HPDE6-E6E7 (cell line): ENCODE results near the gene TELO2.

Experiments
- DNase-seq: peaks from one replicate; pipeline ENCODE4 v3.0.0; 2011; ENCODE audit warnings: missing footprints; ENCODE audit errors: extremely low spot score

TELO2 gene

DNA sequence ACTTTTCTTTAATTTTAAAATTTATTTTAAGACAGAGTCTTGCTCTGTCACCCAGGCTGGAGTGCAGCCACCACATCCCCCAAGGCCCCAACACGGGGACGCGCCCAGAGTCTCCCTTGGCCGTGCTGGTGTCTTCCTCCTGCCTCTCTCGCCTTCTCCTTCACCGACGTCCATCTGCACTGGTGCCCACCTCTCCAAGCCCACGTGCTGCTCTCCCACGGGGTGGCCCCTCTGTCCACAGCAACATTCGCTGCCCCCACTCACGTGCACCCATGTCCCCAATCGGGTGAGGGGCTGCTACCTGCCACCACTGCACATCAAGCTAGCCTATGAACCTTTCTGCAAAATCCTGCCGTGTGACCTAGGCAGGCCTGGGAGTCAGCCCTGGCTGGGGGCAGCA lies 43.4 kb downstream of the TELO2 start:
- DNase-seq, result no peak

DNA sequence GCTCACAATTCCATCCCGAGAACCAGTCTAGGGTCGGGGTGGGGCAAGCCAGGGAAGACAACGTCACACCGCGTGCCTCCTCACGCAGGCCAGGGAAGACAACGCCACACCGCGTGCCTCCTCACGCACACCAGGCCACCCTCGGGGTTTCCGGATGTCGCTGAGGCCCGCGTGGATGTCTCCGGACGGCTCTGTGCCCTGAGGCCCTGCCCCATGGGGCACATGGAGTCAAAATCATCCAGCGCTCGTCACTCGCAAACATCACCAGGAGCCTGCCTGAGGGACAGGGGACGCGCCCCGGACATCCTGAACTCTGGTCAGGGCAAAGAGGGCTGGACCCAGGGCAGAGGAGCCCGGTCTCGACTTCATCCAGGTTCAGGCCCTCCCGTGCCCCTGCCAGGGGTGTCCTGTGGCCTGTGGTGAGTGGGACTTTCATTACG lies 44.0 kb downstream of the TELO2 start:
- DNase-seq, result no peak

DNA sequence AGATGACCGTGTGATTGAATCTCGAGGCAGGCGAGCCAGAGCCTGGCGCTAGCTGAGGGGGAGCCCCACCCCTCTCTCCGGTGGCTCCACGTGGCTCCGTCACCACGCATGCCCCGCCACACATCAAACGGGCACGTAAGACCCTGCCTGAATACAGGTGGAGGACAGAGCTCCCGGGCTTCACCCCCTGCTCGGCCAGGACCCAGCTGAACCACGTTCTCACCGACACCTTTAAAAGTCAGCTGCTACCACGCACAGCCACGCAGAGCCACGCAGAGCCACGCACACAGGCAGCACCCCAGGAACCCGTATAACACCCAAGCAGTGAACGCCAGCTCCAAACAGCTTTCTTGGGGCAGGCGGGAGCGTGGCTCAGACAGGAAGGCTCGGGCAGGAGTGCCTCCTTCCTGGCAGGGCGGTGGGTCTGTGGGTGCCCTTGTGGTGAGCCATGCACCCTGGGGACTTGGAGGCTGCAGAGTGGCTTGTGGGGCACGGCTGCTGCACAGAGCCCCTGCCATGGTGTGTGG lies 44.7 kb downstream of the TELO2 start:
- DNase-seq, result no peak

DNA sequence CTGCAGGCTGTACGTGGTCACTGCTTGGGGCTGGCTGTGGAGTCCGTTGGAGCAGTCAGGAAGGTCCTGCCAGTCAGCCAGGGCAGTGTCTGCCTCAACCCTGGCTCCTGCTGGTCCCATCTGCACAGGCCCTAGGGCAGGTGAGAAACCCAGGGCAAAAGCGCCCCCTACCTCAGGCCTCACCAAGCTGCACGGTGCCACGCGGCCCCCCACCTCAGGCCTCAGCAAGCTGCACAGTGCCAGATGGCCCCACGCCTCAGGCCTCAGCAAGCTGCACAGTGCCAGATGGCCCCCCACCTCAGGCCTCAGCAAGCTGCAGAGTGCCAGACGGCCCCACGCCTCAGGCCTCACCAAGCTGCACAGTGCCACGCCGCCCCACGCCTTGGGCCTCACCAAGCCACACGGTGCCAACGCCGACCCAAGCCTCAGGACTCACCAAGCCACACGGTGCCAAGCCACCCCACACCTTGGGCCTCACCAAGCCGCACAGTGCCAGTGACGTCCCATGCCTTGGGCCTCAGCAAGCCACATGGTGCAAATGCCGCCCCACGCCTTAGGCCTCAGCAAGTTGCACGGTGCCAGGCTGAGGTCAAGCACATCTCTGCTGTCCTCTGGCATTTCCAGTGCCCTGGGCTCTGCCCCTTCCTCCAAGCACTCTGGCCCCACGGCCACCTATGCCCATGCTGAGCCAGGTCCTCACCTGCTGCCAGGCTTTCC lies 45.8 kb downstream of the TELO2 start:
- no peak for DNase-seq

DNA sequence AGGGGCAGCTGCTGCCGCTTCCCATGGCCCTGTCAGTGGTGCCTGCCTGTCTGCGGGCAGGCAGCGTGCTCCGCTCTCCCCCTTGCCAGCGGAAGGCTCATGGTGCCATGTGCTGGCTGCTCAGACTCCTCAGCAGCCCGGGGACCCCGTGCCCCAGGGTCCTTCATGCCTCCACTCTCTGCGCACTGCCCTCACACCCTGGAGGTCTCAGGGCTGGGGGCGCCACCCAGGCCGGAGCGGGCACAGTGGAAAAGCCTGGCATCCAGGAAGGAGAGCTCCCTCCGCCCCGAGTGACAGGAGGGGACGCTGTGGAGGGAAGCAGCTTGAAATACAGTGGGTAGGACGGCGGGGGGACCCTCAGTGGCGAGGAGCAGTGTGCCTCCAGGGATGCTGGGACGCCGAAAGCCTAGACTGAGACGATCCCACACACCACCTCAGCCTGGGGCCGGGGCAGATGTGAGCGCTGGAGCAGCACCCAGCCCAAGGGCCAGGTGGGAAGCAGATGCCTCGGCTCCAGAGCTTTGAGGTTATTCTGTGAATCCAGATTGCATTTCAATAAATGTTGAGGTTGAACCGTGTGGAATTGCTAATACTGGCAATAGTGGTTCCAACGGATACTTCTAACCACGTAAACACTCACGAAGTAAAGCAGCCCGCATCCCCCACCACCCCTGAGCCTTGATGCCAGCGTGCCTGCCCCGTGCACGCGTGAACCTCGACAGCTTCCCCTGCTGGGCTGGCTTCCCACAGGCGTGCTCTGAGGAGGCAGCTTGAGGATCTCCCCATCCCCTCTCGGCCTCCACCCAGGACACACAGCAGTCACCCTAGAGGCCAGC lies 46.8 kb downstream of the TELO2 start:
- DNase-seq, result no peak

DNA sequence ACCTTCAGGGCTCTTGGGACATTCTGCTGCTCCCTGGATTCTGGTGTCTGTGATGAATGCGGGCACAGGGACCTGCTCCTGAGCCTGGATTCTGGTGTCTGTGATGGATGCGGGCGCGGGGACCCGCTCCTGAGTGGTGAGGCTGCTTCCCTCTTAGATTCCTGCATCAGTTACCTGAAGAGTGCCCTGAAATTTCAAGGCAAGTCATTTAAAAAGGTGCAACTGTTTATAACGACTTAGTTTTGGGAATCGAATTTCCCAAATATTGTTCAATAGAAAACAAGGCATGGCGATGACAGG lies 47.3 kb downstream of the TELO2 start:
- no peak for DNase-seq

DNA sequence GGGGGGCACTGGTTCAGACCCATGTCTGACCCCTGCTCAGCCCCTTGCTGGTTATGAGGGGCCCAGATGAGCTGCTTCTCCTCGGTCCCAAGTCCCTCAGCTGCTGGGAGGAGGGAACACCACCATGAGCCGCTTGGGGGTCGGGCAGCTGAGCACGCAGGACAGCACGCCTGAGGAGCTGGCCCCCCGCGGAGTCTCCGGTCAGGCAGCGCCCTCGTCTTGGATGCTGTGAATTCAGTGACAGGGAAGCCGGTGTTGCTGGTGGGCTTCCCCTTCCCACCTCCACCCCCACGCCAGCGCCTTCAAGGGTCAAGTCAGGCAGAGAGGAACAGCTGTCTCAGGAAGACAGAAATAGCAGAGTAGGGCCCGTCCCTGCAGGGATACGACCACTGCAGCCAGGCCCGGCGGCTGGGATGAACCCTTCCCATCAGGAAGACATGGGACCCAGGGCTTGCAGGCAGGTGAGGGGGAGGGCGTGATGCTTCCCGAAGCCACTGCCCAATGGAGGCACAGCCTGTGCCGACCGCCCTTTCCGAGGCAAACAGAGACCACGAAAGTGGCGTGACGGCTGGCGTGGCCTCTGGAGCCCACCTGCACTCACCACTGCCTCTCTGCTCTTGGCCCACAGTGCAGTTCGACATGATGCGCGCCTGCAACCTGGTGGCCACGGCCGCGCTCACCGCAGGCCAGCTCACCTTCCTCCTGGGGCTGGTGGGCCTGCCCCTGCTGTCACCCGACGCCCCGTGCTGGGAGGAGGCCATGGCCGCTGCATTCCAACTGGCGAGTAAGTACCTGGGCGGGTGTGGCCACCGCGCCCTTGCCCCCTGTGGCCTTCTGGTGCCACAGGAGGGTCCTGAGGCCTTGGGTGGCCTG lies 48.4 kb downstream of the TELO2 start:
- no peak for DNase-seq

DNA sequence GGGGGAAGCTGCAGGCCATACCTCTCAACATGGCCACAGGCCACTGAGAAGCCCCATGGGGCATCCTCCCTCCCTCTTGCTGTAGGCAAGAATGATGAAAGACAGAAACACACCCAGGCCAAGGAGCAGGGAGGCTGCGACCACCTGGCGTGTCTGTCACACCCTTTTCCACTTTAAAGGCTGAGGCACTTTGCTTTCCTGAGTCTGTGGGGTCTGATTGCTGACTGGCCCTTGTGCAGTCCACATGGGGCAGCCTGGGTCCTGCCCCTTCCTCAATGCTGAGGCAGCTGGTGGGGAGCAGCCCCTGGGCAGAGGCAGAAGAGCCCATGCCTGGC lies 49.0 kb downstream of the TELO2 start:
- DNase-seq, result no peak

DNA sequence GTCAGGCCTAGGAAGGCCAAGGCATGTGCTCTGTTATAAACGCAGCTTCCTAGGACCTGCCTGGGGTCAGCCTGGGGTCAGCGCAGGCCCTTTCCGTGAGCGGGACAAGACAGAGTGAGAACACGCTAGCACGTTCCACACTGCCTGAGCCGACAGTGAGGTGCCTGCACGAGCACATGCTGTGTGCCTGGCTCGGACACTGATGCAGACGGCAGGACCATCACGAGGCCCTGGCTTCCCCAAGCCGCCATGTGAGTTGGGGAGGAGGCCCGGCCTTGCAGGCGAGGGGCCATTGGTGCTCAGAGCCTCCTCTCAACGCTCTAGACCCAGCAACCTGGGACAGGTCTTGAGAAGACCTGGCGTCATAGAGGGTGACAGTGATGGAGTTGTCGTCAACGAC lies 49.4 kb downstream of the TELO2 start:
- no peak for DNase-seq

DNA sequence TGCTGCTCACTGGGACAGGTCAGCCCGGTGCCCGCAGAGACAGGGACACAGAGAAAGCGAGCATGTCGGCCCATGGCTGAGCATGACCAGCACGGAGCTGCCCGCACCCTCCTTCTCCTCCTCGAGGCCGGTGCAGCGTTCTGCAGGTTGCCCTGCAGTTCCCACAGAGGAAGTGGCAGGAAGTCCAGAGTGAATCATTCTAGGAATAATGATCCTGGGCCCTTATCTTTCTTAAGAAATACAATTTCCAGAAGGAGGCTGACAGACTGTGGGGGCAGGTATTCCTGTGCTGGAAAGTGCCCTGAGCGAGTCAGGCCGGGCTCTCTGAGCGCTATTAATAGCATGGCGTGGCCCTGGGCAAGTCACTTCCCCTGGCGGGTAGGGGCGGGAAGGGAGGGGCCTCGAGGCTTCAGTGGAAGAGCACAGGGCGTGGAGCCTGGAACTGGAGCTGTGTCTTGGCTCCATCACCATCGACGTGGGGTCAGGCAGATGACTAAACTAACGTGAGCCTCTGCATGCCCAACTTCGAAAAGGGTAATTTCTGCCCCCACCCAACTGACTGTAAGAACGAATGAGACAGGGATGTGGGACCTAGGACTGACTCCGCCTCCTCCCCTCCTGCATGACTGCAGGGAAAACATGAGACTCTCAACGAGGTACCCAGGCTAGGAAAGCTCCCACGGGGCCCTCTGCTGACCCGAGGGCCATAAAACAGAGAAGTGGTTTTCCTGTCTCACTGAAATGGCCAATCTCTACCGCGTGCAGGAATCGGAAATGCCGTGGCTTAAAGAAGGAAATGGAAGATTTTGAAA lies 50.1 kb downstream of the TELO2 start:
- DNase-seq, result peak; percentile 85

DNA sequence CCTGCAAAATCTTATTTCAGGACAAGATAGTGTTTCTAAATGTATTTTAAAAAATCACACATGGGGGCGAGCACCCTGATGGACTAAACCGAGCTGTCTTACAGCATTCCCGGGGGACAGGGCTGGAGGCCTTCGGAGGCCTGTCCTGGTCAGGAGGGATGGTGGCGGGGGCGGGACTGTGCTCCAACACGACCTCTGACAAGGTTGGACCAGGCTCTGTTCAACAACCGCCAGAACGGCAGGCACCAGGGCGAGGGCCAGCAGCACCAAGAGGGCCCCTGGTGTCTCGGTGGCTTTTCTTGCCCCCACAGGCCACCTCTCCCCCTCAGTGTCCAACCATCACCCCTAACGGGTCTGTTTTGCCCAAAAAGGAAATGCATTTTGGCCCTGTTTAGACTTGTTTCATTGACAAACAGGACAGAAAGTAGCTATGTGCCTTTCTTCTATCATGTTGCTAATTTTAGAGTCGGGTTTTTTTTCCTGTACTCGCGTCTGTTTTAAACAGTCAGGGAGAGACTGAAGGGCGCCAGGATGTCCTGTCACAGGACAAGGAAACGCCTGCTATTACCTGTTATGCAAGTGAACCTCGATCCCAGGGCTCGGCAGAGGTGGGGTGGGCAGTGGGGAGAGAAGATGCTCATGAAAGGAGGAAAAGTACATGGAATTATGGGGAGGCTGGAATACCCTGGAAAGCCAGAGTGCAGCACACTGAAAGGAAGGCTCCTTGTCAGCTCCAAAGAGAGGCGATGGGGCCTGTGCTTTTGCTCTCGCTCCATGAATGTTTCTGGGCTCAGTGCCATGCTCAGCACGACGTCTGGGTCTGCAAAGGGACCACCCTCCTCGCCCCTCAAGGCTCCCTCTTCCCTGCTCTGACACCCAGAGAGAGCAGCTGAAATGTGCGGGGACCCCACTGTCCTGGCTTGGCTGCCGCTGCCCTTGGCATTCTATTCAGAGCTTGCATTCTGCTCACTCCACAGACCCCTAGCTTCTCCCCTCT lies 52.2 kb downstream of the TELO2 start:
- DNase-seq, result no peak

DNA sequence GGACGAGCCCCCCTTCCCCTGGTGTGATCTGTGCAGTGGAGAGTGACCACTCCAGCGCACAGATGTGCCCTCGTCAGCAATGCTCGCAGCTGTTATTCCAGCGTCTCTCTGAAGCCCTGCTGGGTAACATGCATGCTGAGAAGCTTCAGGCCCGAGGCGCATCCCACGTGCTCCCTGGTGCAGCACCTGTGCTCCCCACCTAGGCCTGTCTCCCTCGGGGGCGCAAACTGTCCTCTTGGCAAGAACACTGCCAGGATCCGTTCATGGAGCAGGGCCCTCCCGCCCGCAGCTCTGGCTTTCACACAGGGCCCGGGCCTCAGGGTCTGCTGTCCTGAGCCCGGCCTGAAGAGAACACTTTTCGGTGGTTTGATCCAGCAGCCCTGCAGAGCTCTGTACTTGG lies 53.3 kb downstream of the TELO2 start:
- DNase-seq, result no peak

DNA sequence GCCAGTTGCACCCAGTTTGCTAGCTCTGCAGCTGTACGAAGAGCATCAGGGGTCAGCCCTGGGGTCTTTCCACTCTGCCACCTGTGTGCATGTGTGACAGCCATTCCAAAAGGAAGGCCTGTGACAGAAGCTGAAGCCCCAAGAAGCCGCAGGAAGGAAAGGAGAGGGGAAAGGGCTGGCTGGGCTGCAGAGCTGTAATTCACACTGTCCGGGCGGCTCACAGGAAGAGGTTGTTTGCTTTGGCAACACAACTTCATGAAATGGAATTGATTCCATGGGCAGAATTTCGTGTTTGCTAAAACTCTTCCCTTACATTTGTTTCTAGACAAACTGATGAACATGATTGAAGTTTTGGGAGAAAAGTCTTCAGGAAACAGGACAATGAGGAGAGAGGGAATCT lies 55.1 kb downstream of the TELO2 start:
- no peak for DNase-seq

DNA sequence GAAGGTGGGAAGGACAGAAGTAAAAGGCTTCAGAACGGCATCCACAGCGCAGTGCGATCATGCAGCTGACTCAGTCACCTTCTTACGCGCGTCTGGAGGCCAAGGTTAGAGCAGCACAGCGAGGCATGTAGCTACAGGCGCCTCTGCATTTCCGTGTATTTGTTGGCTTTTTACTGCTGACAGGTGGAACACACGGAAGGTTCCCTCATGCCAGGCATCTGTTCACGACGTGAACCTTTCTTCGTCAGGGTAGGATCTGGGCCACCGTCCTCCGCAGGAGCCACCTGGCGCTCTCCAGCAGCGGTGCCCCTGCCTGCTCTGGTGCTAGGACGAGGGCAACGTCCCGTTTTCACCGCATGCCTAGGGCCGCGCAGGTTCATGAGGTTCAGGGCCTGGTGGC lies 55.6 kb downstream of the TELO2 start:
- peak; percentile 82 for DNase-seq

DNA sequence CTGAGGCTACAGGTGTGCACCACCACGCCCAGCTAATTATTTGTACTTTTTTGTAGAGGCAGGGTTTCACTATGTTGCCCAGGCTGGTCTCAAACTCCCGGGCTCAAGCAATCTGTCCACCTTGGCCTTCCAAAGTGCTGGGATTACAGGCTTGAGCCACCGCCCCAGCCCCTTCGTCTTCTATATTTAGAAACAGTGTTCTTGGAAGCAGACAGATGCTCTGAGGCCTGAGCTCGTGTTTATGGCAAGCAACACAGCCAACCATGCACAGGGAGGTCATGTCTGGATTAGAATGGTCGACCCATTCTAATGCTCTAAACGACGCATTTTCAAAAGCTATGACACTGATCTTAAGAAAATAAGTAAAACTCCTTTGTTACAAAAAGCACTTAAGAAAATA lies 56.9 kb downstream of the TELO2 start:
- no peak for DNase-seq

DNA sequence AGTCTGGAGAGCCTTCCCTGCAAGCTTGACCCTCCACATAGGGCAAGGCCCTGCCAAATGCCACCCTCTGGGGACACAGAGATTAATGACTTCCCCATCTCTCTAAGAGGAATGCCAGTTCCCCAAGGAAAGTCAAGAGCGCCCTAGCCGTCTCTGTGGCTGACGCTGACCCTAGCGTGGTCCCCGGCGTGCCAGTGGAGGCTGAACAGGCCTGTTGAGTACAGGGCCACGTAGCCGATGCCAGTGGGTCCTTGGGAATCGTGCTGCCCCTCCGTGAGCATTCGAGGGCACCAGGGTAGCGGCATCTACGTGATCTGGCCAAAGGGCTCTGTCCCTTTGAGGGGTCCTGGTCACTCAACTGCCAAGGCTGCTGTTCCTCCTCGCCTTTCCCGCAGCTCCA lies 57.5 kb downstream of the TELO2 start:
- DNase-seq, result no peak

DNA sequence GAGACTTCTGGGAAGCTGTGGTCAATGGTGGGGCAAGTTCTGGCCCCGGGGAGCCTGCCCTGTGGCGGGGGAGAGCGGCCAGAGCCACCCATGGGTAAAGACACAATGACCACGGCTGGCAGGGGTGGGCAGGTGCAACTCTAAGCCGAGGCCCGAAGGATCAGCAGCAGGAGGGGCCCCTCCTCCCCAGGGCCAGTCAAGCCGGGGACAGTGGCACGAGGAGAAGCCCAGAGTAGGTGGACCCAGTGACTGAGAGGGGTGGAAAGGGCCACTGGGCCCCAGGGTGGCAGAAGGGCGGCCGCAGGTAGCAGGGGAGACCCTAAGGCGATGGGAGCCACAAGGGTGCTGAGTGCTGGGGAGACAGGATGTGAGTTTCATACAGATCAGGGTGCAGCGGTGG lies 58.0 kb downstream of the TELO2 start:
- no peak for DNase-seq

DNA sequence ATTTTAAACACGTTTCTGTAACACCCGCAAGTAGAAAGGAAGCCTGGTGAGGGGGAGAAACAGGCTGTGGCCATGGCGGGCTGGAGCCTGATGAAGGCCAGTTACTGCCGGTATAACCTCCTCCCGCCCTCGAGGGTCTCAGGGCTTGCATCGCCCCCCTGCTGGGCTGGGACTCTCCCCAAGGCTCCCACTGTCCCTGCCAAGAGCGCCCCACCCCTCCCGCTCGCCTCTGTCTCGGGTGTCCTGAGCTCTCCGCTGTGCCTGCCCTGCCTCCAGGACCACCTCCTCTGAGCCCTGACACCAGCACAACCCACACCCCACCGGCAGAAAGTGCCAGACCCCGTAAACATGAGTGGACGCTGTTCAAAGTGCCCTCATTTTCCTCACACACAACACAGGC lies 59.0 kb downstream of the TELO2 start:
- no peak for DNase-seq

DNA sequence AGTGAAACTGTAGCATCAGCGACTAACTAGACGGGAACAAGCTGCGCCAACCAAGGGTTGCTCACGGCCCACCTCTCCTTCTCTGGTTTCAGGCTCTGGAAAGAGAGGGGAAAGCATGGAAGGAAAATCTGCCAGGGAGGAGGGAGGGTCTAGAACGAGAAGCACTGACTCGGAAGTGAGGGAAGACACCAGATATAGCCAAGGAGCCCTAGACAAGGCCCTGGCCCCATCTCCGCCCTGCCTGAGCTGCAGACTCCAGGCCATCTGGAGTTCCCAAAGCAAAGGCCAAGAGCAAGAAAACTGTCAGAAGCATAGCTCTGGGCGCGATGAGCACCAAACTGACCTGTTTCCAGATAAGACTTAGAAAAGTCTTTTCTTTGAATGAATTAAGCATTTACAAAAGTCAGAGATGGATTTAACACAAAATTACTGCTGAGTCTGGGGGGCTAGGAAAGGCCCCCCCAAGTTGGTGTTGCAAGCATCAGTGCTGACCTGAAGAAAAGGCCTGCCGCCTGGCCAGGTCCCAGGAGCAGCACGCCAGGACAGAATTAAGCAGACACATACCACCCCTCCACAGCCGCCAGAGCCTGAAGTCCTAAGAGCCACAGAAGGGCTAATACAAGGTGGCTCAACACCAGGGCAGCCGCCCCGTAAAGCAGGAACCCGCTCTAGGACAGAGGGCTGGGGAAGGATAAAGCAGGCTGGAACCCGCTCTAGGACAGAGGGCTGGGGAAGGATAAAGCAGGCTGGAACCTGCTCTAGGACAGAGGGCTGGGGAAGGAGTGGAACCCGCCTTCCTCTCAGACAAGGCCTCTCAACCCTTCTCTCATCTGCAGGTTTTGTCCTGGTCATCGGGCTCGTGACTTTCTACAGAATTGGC lies 61.0 kb downstream of the TELO2 start:
- no peak for DNase-seq
